GM12875 (cell line): Measurements from ENCODE around the gene OPRL1.

Experiments used
- H3K4me3 ChIP-seq: one replicate; pipeline ENCODE4 v1.5.1; 2011; ENCODE audit warnings: low read depth, low read length, control low read depth
- CTCF ChIP-seq: IDR thresholded peaks from 2 replicates; pipeline ENCODE4 v1.5.1; 2011; ENCODE audit warnings: low read depth, mild to moderate bottlenecking, control low read depth, inconsistent platforms, low read length, moderate library complexity, borderline replicate concordance; ENCODE audit not compliant: insufficient read depth

OPRL1 gene

GRCh38 chr20:64052987-64053840 is 26.7 kb upstream of the OPRL1 start:
- no peak for TF ChIP-seq CTCF

DNA sequence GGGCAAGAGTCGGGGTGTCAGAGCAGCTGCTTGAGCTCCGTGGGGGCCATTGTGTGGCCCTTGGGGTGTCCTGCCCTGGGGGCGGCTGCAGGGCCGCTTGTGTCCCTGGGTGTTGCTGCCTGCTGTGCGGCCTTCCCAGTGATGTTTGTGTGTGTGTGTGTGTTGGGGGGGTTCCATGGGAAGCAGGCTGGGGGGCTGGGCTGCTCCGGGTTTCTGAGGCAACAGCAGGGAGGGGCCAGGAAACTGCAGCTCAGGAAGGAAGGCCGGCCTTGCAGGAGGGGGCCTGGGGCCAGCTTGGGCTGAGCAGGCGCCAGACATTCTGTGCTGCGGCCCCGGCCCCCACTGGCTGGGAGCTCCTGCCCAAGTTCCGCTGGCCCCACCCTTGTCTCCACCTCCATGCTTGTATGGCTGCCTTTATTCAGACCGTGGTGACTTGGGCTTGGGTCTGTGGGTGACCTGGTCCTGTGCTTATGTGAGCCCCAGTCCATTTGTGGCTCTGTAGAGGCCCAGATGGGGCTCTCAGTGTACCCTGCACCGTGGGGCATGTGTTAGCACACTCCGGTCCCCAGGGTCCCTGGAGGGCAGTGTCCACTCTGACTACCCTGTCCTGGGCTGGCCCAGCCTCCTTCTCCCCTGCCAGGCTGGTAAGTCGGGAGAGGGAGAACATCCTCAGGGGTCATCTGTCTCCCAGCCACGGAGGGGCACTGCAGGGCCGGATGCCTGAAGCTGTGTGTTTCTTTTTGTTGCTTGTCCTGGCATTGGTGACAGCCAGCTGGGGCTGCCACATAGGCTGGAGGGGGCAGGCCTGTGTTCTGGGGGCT is 25.8 kb upstream of the OPRL1 start:
- peak; percentile 35; the same call in 1 of the 2 replicates for TF ChIP-seq CTCF
- no peak overlapping the region for H3K4me3 ChIP-seq

More at GRCh38 chr20:64052987-64053840, 26.7 kb upstream of the OPRL1 start:
- no peak overlapping the region for H3K4me3 ChIP-seq

DNA sequence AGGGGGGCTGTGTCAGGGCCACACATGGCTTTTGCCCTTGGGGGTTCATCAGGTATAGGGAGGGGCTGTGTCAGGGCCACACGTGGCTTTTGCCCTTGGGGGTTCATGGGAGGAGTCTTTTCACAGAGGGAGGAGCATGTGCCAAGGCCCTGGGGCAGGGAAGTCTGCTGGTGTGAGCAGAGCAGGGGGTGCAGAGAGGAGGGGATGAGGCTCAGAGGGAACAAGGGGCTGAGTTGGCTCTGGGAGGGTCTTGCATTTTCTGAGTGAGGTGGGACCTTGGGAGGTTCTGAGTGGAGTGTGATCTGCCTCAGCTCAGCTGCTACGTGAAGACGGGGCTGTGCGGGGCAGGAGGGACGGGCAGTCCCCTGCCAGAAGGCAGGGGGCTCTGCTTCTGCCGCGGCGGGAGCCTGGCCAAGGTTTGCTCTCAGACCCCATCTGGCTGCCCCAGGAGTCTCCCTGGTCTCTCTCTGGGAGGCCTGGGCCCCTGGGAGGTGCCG is 24.4 kb upstream of the OPRL1 start:
- no peak overlapping the region for H3K4me3 ChIP-seq
- TF ChIP-seq CTCF = no peak

DNA sequence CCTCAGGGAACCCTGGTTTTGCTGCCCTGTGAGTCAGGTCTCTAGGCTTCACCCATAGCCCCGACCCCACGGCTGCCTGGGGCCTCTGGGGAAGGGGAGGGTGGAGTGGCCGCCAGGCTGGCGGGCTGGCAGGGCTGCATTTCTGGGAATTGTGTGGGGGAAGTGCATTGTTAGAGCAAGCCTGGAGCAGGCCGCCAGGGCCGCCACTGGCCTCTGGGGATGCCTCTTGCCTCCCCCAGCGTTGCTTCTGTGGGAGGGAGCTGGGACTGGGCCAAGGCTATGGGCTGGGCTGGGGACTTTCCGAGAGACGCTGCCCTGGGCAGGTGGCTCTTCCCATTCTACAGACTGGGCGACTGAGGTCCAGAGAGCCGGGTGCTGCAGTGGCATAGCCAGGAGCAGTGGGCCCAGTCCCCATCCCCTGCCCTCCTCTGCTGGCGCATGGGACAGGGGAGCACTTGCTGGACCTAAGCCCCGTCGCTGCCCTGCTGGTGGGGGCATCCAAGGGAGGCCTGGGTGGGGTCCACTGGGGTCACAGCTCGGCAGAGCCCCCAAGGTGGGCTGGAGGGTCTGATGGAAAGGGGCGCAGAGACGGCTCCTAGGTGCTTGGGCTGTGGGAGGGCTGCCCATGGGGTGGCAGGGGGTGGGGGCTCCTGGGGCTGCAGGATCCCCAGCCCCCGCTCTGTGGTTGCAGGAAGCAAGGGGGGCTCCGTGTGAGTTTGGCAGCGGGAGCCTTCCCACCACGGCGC is 23.8 kb upstream of the OPRL1 start:
- no peak overlapping the region for H3K4me3 ChIP-seq
- TF ChIP-seq CTCF = no peak

DNA sequence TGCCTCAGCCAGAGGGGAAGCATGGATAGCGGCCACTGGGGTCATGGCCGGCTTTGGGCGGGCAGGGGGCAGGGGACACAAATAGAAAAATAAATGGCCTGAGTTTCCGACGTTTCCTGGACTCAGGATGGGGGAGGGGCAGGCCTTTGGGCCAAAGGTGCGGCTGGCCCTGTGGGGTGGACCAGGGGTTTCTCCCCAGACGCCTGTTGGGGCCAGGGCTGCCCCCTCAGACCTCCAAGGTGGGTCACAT is 23.3 kb upstream of the OPRL1 start:
- no peak for TF ChIP-seq CTCF
- H3K4me3 ChIP-seq = no peak overlapping the region

GRCh38 chr20:64056889-64057627 is 22.8 kb upstream of the OPRL1 start:
- TF ChIP-seq CTCF = no peak
- no peak overlapping the region for H3K4me3 ChIP-seq
